RWPE1 (cell line): ENCODE measurements around the gene USP31.

ENCODE experiments used
- CTCF ChIA-PET: fragments of 350-600 bp; sonication (Branson Sonifier 250); formaldehyde crosslinking; extraction: SDS; loops from one replicate; lab custom pipeline; 2021; lab: Yijun Ruan, JAX
- POLR2A ChIA-PET: fragments of 400-600 bp; formaldehyde crosslinking; extraction: SDS; loops from one replicate; lab custom pipeline; 2020; ENCODE audit warnings: antibody characterized with exemption; ENCODE audit not compliant: low non-redundant PET; lab: Yijun Ruan, JAX
- DNase-seq: peaks from one replicate; pipeline ENCODE4 v3.0.0; 2012; ENCODE audit warnings: low spot score
- H3K27ac ChIP-seq: fragments of 450-650 bp; 2 replicates; pipeline ENCODE4 v1.5.1; 2017
- CTCF ChIP-seq: fragments of 450-650 bp; conservative IDR thresholded peaks from 2 replicates; pipeline ENCODE4 v1.5.1; 2017; ENCODE audit warnings: low read depth, mild to moderate bottlenecking

Gene USP31

GRCh38 chr16:23163921-23164320 lies 14.7 kb upstream of the USP31 start:
- CTCF ChIA-PET, result interaction anchor here (0.6 kb wide), 1 partner anchor 270 kb away, joined by 3 read pairs; no protein-coding TSS in a partner anchor
- no peak for TF ChIP-seq CTCF
- H3K27ac ChIP-seq, result no peak overlapping the region
- POLR2A ChIA-PET, result no interaction called here
- DNase-seq, result no peak

- H3K27ac ChIP-seq, result no peak overlapping the region
- CTCF ChIA-PET, result interaction anchor here (0.5 kb wide), 1 partner anchor 21 kb away, joined by 8 read pairs; no protein-coding TSS in a partner anchor
- TF ChIP-seq CTCF, result no peak
- POLR2A ChIA-PET, result no interaction called here
- no peak for DNase-seq
These were observed 11.3 kb upstream of the USP31 start for GRCh38 chr16:23160574-23160973.

GRCh38 chr16:23160082-23160481 lies 10.8 kb upstream of the USP31 start:
- CTCF ChIA-PET, result no interaction called here

GRCh38 chr16:23158114-23158513 lies 8.9 kb upstream of the USP31 start:
- TF ChIP-seq CTCF, result no peak
- POLR2A ChIA-PET, result no interaction called here
- CTCF ChIA-PET, result no interaction called here
- H3K27ac ChIP-seq, result no peak overlapping the region
- DNase-seq, result no peak

More at GRCh38 chr16:23160082-23160481, 10.8 kb upstream of the USP31 start:
- POLR2A ChIA-PET, result no interaction called here
- no peak overlapping the region for H3K27ac ChIP-seq
- no peak for TF ChIP-seq CTCF
- no peak for DNase-seq

- TF ChIP-seq CTCF, result no peak
- CTCF ChIA-PET, result interaction anchor here (0.7 kb wide), 1 partner anchor 64 kb away, joined by 3 read pairs; no protein-coding TSS in a partner anchor
- POLR2A ChIA-PET, result no interaction called here
- H3K27ac ChIP-seq, result no peak overlapping the region
- DNase-seq, result no peak
These were observed 7.8 kb upstream of the USP31 start for GRCh38 chr16:23156946-23157460.

GRCh38 chr16:23156110-23156509 lies 6.9 kb upstream of the USP31 start:
- ChIA-PET CTCF (no interaction called here), POLR2A (no interaction called here)
- DNase-seq, result no peak
- no peak overlapping the region for H3K27ac ChIP-seq
- no peak for TF ChIP-seq CTCF
